LNCaP clone FGC (cell line): ENCODE results near the gene HES6.

Experiments
- DNase-seq: peaks from one replicate; pipeline ENCODE4 v3.0.0-alpha.2; 2011; ENCODE audit warnings: low read depth
- H3K4me3 ChIP-seq: 2 replicates; pipeline ENCODE4 v1.5.1; 2011; ENCODE audit warnings: mild to moderate bottlenecking, low read depth, low read length, control low read depth
- TF ChIP-seq, protein P1 (sequence below): IDR thresholded peaks from 2 replicates; pipeline ENCODE4 v1.5.1; 2012; ENCODE audit warnings: mild to moderate bottlenecking; ENCODE audit not compliant: control insufficient read depth, insufficient read depth; ENCODE audit errors: extremely low read depth

Gene HES6, protein sequence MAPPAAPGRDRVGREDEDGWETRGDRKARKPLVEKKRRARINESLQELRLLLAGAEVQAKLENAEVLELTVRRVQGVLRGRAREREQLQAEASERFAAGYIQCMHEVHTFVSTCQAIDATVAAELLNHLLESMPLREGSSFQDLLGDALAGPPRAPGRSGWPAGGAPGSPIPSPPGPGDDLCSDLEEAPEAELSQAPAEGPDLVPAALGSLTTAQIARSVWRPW

DNA sequence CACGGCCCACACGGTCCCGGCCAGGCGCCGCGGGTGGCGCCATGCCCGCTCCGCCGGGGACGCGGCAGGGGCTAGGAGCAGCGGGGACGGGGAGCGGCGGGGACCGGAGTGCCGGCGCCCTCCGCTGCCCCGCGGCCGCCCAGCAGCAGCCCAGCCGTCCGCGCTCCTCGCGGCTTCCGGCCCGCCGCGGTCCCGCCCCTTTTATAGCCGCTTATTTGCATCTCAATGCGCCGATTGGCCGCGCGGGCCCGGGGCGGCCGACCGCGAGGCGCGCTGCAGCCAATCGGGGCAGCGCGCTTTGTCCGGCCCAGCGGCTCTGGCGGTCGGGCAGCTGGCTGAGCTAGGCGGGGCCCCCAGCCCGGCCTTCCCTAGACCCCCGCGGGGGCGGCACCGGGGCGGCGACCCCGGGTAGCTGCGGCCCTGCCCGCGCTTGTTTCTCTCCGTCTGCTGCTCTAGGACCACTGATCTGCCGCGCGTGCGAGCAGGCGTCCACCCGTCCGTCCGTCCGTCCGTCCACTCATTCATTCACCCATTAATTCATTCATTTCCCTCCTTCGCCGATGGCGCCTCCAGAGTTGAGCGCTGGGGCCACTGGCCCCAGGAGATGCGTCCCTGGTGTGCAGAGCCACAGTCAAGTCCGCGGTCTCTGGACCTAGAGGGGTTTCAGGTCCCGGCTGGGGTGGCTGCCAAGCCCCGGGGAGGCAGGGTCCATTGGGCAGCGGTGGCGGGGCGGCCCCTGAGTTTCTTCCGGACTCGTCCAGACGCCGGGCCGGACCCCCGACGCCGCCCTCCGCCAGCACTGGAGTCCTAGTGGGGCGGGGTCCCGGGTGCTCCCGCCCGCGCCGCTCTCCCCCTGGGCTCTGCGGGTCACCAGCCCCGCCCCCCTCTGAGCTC lies at the start of gene HES6:
Gene HES6, minus strand, starts transcription at position 176 of the 894 bp plus-strand sequence. Its CDS starts 133 bp downstream, at position 43.
- H3K4me3 ChIP-seq: peak within 1 kb of the TSS; percentile 66
- TF ChIP-seq, protein P1, sequence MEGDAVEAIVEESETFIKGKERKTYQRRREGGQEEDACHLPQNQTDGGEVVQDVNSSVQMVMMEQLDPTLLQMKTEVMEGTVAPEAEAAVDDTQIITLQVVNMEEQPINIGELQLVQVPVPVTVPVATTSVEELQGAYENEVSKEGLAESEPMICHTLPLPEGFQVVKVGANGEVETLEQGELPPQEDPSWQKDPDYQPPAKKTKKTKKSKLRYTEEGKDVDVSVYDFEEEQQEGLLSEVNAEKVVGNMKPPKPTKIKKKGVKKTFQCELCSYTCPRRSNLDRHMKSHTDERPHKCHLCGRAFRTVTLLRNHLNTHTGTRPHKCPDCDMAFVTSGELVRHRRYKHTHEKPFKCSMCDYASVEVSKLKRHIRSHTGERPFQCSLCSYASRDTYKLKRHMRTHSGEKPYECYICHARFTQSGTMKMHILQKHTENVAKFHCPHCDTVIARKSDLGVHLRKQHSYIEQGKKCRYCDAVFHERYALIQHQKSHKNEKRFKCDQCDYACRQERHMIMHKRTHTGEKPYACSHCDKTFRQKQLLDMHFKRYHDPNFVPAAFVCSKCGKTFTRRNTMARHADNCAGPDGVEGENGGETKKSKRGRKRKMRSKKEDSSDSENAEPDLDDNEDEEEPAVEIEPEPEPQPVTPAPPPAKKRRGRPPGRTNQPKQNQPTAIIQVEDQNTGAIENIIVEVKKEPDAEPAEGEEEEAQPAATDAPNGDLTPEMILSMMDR: peak; percentile 22; the same call in 1 of the 2 replicates
- no peak for DNase-seq

DNA sequence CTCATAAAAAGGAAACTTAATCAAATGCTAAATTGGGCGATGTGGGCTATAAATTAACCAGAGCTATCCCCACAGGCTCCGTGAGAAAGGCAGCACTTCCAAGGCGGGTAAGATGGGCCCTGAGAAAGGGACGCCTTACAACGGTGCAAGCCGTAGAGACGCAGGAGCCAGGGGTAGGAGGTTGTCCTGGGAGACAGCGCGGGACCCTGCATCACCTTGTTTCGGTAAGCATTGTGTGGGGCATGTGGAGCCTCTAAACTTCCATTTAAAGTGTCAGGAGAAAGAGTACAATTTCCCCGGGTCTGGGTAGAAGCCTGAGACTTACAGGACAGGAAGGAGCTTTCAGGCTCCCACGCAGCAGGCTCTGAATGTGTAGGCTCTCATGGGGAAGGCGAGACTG lies 49.7 kb upstream of the HES6 start:
- H3K4me3 ChIP-seq: peak overlapping the region; percentile 70
- no peak for DNase-seq
- TF ChIP-seq, protein P1: no peak

DNA sequence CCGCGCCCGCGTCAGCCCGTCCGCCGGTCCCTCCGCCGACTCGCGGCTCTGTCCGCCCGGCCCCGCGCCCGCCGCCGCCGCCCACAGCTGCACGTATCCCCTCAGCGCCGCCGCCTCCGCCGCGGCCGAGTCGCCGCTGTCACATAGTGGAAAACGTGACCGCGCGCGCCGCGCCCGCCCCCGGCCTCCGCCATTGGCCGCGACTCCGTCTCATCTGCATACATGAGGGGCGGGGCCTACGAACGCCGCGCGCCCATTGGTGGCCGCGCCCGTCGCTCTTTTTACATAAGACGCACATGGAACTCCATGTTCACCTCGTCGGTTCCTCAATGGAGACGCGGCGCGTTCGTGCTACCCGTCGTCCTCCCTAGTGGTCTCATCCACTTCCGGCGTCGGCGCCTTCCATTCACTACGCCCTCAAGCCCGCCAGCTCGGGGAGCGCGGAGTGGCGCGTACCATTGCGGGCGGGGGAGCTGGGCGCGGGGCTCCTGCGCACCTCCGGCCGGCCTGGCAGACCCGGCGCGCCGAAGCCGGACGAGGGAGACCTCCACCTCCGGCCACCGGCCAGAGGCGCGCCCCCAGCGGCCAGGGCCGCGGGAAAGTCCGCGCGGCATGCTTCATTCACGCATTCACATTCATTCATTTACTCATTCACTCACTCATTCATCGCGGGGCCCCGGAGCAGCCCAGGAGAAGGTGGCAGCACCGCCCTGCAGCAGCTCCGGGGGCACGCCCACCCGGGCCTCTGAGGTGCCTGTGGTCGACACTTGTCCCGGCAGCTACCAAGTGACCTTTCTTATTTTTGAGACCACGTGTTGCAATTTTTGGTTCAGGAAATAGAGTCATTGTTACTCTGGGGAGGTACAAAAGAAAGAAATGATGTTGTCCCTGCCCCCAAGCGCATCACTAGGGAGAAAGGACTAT lies 49.1 kb upstream of the HES6 start:
- TF ChIP-seq, protein P1: 0 out of 2 replicates have a peak, but pooled peaks have one; percentile 6
- peak; percentile 93 for DNase-seq
- peak overlapping the region; percentile 70 for H3K4me3 ChIP-seq

DNA sequence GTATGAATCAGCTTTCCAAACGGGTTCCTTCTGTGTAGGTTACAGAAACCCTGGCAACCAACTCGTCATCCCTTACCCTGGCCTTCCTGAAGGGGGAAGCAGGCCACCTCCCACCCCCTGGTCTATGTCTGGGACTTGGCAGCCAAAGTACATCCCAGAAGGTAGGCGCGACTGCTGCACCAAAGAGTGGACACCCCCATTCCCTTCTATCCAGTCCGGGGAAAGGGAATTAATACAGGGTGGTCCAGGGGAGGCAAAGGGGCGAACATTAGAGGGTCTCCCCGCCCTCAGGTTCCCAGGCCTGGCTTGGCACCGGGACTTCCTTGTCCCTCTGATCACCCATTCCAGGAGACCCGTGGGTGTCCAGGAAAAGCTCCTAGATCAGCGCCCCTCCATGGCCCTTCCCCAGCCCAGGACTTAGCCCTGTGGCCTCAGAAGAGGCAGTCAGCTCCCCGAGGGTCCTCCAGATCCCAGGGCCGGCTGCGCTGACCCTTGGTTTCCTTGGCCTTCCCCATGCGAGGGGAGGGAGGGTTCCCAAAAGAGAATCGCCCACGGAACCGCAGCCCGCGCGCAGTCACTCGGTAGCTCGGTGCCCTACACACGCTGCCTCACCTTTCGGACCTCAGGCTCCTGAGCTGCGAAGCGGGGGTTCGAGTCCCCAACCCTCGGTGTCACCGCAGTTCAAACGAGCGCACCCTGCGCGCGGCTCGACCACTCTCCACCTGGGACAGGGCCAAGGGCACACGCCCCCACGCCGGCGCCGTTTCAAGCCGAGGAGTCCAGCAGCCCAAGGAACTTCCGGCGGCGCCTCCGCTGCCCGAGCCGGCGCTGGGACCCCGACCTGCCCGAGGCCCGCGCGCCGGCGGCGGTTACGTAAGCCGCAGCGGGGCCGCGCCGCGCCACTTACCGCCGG lies 48.2 kb upstream of the HES6 start, which contains the start of gene PER2:
Gene PER2, minus strand, starts transcription at position 874 of the 913 bp plus-strand sequence. CDS start 10,674 bp downstream, outside the sequence.
- TF ChIP-seq, protein P1: no peak
- peak within 1 kb of the TSS; percentile 70 for H3K4me3 ChIP-seq
- DNase-seq: no peak

DNA sequence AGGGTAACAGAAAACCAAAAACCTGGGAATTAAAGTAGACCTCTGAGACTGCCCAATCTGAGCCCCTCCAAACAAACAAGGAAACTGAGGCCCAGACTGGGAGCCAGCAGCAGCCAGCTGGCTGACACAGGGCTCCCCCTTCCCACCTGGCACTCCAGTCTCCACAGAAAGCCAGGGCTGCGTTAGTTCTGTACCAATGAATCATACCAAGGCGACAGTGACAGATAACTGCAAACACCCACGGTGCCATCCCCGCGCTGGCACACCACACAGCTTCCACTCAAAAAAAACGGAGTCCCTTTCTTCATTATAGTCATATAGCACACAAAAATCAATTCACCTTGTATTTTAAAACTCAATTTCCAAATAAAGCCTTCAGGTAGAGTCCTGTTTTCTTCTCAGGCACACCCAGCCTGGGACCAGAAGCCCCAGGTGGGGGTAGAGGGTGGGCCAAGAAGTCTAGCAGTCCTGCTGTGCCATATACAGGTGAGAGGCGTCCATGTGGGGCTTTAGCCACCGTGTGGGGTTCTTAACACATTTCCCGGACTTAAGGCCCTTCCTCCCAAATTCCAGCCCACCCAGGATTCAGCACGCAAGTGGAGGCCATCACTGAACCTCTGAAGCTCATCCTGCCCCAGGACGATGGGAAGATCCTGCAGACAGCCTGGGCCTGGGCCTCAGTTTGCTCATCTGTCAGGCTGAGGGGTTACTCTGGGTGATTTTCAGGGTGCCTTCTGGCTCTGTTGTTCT lies 47.3 kb upstream of the HES6 start:
- H3K4me3 ChIP-seq: peak overlapping the region; percentile 70
- no peak for DNase-seq
- TF ChIP-seq, protein P1: no peak
